HG02981 (cell line): ENCODE measurements around the gene ATP10A.
"Not testable (repeated sequence)": the region's sequence is repeated elsewhere in the genome, so short reads cannot be mapped to it uniquely, and the experiment has no call there.

Source experiments
- ATAC-seq: cut with Tn5 transposase; IDR thresholded peaks from one replicate; pipeline ENCODE4 v1.9.1; 2021; ENCODE audit warnings: mild to moderate bottlenecking, moderate library complexity; ENCODE audit not compliant: unreplicated experiment

The ATP10A gene

DNA sequence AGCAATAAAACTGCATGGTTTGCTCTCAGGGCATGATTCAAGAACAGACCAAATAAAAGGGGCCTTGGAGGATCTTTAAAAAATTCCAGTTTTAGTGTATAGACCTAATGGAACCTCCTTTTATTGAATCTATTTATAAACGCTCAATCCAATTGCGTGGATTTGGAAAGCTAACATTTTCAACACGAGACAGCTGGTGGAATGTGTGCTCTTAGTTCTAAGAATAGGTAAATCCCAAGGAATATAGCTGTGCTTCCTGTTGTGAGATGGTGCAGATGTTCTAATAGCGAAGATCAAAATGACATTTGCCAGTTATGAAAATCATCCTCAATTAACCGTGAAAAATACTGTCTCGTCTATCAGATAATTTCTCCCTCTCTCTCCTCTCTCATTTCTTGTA, 192.5 kb downstream of the ATP10A start:
- ATAC-seq = no peak

DNA sequence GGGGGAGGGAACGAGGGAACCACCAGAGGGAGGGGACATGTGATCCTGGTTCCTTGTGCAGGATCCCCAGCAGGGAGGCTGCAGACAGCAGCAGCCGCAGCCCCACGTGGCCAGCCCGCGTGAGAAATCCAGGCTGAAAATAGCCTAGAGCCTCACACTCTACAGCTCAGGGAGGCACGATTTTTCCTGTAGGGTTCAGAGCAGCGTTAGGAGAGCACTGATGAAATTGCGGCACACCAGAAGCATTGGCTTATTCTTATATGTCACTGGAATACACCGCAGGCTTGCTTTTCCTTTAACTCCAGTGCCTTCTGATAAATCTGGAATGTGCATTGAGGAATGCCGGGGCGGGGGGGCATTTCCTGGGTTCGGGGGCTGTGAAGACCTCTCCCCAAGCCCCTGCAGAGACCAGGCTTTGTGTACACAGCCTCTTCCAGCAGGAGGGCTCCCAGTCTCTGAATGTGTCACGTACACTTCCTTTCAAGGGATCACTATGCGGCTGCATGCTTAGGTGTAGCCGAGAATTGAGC, 193.0 kb downstream of the ATP10A start:
- ATAC-seq = no peak

DNA sequence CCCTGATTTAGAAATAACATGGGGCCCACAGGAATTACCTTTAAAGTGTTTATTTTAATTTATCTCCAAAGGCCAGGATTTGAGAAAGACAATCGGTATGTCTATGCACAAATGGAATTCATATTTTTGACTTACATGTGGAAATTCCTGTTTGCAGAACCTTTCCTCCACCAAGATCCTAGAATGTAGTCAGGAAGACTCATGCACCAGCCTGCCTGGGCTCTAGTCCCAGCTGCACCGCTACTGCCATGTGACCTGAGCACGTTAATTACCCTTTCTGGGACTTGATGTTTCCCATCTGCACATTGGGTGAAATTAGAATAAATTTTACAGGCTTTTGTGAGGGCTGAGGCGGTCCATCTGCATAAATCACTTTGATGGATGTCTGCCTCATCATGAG, 194.2 kb downstream of the ATP10A start:
- ATAC-seq = no peak

DNA sequence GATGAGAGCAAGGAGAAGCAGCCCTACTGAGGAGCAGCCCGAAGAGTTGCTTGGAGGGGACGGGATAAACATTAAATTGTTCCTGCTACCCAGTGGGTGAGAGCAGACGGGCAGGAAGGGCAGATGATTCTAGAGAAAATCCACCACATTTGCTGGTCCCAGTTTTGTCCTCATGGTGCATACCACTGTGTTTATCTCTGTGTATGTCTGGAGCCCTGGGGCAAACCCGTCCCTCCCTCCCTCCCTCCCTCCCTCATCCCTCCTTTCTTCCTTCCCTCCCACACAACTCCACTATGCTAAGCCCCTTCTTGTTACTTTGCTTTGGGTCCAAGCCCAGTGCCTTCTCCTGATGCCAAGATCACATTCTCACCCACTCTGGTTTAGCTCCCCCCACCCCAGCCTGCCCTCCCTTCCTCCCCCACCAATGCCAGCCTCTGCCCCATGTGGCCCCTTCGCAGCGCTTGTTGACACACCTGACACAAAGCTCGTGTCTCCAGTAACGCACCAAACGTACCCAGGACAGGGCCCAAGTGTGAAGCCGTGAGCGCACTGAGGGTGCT, 194.8 kb downstream of the ATP10A start:
- ATAC-seq = no peak

DNA sequence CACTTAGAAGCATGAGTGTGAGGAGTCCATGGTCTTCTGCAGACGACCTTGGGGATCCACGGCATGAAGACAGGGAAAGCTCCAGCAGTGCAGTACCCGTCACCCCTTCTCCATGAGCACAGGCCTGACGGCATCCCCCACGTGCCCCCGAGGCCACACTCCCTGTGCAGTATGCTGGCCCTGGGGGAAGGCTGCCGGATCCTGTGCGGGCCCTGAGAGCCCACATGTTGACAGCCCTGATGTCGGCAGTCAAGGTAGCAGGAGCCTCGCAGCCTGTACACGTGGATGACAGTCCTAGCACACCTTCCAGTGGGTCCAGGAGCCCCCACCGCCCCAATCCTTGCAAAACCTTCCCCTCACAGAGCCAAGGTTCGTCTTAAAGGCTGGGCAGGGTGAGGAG, 195.3 kb downstream of the ATP10A start:
- ATAC-seq = no peak

DNA sequence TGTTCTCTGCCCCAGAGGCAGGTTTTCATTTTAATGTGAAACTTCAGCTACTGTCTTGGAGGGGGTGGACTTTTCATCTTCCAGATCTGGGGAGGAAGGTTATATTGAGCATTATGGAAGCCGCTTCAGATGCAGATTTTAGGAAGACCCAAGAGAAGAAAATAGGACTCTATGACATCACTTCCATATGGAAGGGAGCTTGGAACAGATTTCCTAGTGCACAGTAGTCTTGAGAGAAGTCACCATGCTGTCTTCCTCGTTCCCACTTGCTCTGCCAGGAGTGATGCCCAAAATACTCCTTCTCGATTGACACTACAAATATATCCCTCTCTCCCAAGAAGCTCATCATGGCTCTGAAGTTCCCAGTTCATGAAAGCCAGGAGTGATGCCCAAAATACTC, 197.2 kb downstream of the ATP10A start:
- no peak for ATAC-seq

DNA sequence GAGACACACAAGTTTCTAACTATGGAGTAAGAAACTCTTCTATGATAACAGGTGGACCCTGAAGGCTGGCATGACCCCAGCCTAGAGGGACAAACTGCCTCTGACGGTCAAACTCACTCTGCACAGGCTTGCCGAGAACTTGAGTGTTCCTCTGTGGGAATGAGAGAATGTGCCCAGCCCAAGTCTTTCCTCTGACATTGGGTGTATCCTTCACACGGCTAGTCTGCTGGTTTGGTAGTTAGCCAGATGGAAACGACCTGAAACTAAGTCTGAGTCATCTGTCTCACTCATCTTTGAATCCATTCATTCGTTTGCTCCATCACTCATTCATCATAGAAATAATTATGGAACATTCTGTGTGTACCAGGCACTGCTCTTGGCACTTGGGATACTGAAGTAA, 198.4 kb downstream of the ATP10A start:
- ATAC-seq = no peak

DNA sequence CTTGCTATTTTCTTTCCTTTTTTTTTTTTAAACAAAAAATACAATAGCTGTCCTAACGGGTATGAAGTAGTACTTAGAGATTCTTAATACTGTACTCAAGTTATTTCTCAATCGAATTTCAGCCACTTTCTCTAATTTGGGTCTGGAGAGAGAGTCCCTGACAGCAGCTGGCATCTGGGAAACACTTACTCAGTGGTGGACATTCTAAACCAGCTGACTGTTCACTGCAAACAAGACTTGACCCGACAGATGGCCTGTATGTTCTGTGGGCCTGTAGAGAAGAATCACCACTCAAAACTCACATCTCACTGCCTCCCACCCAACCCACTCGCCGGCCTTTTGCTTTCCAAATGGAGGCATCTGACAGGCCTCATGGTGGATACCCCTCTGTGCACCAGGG, 199.6 kb downstream of the ATP10A start:
- ATAC-seq = no peak

DNA sequence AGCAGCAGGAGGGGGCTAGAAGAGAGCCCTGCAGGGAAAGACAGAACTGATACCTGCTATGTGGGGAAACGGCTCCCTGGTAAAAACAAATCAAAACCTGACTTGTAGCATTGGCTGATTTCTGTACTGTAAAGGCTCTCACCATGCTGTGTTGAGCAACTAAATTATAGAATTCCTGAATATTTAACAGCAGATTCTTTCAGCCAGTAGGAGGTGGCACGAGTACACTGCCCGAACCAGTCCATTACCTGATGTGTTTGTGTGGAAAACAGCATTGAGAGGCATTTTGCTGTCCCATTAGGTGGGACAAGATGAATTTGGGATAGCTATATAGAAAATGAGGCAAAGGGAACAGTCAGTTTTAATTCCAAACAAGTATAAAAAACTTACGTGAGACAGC, 201.2 kb downstream of the ATP10A start:
- ATAC-seq = no peak

DNA sequence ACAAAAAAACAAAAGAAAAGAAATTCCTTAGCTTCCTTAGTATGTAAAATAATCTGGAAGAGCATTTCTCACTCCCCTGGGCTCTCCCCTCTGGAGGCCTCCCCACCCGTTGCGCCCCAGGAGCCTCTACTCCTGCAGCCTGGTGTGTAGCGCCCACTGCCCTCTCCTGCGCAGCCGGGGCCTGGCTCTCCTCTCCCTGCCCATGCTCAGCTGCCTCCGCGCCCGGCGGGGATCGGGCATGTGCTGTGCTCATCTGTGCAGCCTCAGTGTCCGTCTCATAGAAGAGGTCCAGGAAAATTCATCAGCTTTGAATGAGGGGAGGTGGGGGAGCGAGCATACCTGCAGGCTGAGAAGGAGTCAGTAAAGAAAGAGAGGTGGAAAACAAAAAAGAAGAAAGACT, 203.9 kb downstream of the ATP10A start:
- no peak for ATAC-seq

DNA sequence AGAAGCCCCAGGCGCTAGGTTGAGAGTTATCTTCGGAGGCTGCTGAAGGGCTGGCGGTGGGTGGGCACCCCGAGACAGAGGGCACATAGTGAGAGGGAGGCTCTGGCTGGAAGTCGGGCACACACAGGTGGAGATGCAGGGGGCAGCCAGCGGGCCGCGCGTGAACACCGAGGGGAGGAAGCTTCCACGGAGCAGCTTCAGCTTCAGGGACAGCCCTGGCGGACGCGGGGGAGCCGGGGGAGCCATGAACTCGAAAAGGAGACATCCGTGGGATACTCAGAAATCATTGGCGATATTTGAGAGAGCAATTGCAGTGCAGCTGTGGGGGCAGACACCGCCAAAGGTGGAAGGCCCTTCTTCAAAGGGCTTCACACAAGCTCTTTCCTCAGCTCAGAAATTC, 204.6 kb downstream of the ATP10A start:
- no peak for ATAC-seq

DNA sequence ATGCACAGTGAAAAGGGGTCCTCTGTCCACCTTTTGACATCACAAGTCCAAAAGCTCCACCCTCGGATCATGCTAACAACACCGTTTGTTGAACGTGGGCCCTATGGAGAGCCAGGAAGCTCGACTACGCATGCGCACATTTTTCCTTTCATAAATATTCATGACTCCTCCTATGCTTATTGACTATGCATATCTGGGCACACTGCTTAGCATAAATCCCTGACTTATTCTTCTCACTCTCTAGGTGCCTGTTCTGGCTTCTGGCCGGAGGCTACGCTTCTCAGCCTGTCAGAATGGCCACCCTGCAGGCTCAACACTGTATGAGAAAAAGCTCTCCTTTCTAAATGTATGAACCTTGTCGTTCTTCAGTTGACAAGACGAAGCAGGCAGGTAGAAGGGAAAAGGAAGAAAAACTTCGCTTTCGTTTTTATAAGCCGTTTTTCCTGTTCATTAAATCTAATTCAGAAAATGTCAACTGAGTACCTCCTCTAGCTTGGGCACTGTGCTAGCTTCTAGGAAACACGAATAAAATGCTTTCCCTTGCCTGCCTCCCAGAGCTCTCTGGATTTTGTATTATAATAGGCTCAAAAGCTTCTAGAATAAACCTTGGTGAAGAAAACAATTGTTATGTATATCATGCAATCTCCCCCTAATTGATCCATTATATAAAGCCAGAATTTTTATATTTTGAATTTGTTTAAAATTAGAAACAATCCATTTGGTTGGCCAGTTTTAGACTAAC, 207.7 kb downstream of the ATP10A start:
- ATAC-seq = no peak

DNA sequence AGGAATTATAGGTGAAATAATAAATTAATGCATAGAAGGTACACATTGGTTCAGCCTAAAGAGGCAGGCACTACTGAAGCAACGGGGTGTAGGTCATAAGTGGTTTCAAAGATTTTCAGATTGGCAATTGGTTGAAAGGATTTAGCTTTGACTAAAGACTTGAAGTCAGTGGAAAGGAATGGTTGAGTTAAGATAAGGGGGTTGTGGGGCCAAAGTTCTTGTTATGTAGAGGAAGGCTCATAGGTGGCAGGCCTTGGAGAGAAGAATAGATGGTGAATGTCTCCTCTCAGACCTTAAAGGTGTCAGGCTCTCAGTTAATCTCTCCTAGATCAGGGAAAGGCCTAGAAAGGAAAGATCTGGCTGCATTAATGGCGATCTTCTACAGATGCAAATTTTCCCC, 209.8 kb downstream of the ATP10A start:
- ATAC-seq = no peak

DNA sequence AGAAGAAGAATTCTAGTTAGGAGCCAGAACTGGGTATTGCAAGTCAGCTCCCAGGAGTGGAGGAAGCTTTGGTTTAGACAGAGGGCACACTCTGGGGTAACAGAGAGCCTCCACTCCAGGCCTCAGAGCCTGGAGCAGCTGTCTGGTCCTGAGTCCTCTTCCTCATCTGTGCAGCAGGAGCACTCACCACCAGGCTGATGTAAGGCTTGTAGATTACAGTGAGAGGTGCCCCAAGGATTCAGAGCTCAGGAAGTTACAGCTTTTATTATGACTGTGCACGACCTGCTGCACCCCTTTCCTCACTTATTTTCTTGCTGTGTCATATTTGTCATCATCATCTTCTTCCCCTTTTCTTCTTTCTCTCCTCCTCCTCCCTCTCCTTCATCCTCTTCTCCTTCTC, 210.4 kb downstream of the ATP10A start:
- ATAC-seq = no peak

DNA sequence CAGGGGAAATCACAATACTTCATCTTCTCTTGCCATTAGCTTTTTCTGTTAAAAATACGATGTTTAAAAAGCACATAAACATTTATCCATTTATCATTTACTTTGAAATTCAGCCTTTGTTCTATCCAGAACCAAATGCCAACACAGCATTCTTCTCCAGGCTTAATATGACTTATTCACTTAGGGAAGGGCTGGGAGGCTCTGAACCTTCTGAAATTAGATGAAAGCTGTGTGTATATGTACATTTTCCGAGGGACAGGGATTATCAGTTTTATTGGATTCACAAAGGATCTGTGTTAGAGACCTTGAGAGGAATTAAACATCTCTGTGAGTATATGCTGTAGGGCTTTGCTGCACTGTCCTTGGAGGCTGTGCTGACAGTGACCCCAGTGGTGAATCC, 213.7 kb downstream of the ATP10A start:
- no peak for ATAC-seq

DNA sequence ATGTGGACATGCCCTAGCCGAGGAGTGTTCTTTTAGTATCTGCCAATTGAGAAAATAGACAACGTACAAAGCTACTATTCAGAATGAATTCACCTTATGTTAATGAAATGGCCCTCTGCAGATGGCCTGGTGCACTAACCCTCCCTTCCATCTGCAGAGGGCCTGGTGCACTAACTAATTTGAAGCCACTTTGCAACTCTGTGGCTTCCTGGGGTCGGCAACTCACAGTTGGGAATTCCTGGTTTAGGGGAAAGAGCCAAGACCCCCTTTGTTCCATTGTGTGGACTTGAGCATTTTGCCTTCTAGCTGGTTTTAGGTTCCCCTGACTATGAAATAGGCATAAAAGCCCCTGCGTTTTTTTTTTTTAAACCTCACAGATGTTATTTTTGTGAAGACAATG, 220.0 kb downstream of the ATP10A start:
- ATAC-seq = no peak

DNA sequence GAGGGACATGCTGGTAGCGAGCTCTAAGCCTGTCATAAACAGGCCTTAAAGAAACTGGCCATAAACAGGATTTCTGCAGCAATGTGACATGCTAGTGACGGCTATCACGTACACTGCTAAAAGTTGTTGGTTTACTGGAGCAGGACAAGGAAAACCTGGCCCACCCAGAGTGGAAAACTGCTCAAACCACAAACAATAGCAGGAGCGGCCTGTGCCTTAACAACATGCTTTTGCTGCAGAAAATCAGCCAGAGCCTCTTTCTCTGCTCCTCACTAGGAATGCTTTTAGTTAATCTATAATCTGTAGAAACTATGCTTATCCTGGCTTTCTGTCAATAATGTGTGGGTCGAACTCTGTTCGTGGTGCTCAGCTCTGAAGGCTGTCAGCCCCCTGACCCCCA, 221.4 kb downstream of the ATP10A start:
- no peak for ATAC-seq

DNA sequence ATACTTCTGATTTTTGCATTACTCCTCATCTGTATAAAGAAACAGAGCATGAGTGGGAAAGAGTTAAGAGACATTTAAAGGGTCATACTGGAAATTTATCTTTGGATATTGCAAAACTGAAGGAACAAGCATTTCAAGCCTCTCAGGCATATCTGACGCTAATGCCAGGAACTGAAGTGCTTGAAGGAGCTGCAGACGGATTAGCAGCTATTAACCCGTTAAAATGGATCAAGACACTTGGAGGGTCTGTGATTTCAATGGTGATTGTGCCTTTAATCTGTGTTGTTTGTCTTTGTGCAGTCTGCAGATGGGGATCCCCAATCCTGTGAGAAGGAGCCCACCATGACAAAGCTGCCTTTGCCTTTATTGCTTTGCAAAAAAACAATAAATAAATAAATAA, 221.8 kb downstream of the ATP10A start:
- ATAC-seq = no peak

DNA sequence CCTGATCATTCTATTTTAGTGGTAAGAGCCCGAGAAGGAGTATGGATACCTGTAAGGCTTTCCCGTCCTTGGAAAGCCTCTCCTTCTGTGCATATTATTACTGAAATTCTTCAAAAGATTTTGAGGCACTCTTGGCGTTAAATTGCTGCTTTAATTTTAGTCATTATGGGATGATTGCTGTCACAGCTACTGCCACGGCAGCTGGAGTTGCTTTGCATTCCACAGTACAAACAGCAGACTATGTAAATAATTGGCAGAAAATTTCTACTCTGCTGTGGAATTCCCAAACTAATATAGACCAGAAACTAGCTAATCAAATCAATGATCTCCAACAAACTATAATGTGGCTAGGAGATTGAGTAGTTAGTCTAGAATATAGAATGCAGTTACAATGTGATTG, 222.2 kb downstream of the ATP10A start:
- ATAC-seq = not testable (repeated sequence)

DNA sequence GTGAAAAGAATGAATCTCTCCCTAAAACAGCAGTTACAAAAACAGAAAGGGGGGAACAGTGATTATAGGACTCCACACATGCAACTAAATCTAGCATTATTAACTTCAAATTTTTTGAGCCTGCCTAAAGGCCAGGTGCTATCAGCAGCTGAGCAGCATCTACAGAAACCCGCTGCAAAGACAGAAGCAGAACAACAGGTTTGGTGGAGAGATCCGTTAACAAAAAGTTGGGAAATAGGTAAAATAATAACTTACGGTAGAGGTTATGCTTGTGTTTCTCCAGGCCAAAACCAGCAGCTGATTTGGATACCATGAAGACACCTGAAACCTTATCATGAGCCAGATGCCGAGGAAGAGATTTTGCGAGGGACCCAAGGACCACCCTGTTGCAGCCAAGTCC, 222.7 kb downstream of the ATP10A start:
- ATAC-seq = no peak

DNA sequence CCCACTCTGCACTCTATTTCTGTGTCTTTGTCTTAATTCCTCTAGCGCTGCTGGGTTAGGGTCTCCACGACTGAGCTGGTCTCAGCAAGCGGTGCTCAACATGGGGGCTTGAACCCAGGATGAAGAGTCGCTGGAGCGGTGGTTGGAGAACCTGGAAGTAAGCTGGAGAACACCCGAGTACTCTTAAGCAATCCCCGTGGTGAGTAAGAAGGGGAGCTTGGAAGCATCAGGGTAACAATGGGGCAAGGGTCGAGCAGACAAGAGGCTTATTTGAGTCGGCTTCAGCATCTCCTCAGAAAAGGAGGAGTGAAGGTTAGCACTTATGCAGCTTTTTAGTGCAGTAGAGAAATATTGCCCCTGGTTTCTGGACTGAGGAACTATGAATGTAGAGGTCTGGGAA, 226.6 kb downstream of the ATP10A start:
- ATAC-seq = not testable (repeated sequence)

DNA sequence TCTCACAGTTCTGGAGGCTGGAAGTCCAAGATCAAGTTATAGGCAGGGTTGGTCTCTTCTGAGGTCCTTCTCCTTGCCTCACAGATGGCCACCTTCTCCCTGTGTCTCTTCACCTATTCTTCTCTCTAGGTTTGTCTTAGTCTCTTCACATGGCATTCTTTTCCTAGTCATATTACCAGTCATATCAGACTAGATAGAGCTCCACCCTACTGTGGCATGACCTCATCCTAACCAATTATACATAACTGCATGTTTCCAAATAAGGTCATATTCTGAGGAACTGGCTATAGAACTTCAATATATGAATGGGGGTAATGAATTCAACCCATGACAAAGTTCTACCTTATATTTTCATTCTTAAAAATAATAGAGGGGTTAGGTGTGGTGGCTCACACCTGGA, 227.9 kb downstream of the ATP10A start:
- ATAC-seq = no peak

DNA sequence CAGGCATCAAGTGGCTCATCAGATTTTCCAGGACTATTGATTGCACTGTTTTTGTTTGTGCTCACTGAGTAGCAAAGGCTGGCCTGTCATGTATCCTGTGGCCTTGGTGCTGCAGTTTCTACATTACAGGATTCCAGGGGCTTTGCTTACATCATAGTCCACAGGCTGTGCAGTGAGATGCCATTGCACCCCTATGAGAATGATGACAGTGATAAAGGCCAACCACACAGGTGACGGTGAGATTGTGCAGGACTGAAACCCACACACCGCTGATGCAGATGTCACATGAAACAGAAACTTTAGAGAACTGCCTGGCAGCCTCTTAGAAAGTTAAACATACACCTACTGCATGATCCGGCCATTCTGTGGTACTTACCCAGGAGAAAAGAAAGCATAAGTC, 229.3 kb downstream of the ATP10A start:
- no peak for ATAC-seq
